Memory B cell (primary cell): ENCODE measurements around the gene CELSR1.

ENCODE experiments used
- ATAC-seq: fragments of 150-1000 bp; cut with Tn5 transposase; 2 replicates; pipeline ENCODE4 v1.10.0; 2021; ENCODE audit warnings: low read depth, mild to moderate bottlenecking, moderate library complexity
- DNase-seq, 2 donors: peaks; one replicate each; pipeline ENCODE4 v3.0.0; 2022; ENCODE audit warnings: low spot score in 2 of 2
- H3K27ac Mint-ChIP-seq: one replicate; pipeline ENCODE4 v1.8.0; 2022; ENCODE audit warnings: mild to moderate bottlenecking, moderate library complexity, mixed read lengths
- H3K27me3 Mint-ChIP-seq: one replicate; pipeline ENCODE4 v1.8.0; 2022; ENCODE audit warnings: mixed read lengths
- H3K36me3 Mint-ChIP-seq: one replicate; pipeline ENCODE4 v1.8.0; 2022; ENCODE audit warnings: mild to moderate bottlenecking, mixed read lengths
- H3K4me1 Mint-ChIP-seq: one replicate; pipeline ENCODE4 v1.8.0; 2022; ENCODE audit warnings: mixed read lengths
- H3K4me3 Mint-ChIP-seq: one replicate; pipeline ENCODE4 v1.8.0; 2022; ENCODE audit warnings: mild to moderate bottlenecking, moderate library complexity, mixed read lengths
- H3K9me3 Mint-ChIP-seq: one replicate; pipeline ENCODE4 v1.8.0; 2022; ENCODE audit warnings: mixed read lengths

Gene CELSR1

GRCh38 chr22:46366801-46367706, 170.4 kb downstream of the CELSR1 start:
- H3K36me3 Mint-ChIP-seq, result peaks cover 14% of the 10 kb centered on the region
- H3K27ac Mint-ChIP-seq, result no peak overlapping the region
- H3K9me3 Mint-ChIP-seq, result no peaks in the 10 kb centered on the region
- DNase-seq (peak; percentile 24 to 35), ATAC-seq (peak; percentile 60)
- H3K27me3 Mint-ChIP-seq, result peaks cover 5% of the 10 kb centered on the region
- peak overlapping the region; percentile 25 for H3K4me3 Mint-ChIP-seq
- H3K4me1 Mint-ChIP-seq, result peaks cover 31% of the 10 kb centered on the region

DNA sequence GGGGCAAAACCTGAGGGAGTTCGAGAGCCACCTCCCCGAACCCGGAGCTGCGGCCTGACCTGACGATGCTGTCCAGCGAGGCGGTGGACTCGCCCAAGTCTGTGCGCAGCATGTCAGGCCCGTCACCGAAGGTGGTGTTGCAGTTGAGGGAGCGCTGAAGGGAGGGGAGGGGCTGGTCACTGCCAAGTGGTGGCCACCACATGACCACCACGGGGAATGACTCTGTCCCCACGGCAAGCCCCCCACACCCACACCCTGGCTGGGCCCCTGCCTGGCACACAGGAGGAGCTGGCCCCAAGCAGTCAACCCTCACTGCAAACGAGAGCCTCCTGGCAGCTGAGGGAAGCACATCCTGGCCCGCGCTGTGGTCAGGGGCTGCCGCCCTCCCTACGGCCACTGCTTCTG, 171.1 kb downstream of the CELSR1 start:
- Mint-ChIP-seq H3K9me3 (no peaks in the 10 kb centered on the region), H3K27me3 (no peaks in the 10 kb centered on the region), H3K4me1 (peaks cover 24% of the 10 kb centered on the region), H3K4me3 (no peak overlapping the region), H3K27ac (no peak overlapping the region), H3K36me3 (peaks cover 7% of the 10 kb centered on the region)
- DNase-seq (no peak), ATAC-seq (no peak)

- H3K36me3 Mint-ChIP-seq, result peaks cover 9% of the 10 kb centered on the region
- H3K27me3 Mint-ChIP-seq, result no peaks in the 10 kb centered on the region
- H3K27ac Mint-ChIP-seq, result no peak overlapping the region
- ATAC-seq, result no peak
- peaks cover 17% of the 10 kb centered on the region for H3K4me1 Mint-ChIP-seq
- H3K9me3 Mint-ChIP-seq, result no peaks in the 10 kb centered on the region
- H3K4me3 Mint-ChIP-seq, result no peak overlapping the region
- DNase-seq, result no peak
Measured at GRCh38 chr22:46365166-46365624, 172.2 kb downstream of the CELSR1 start.

GRCh38 chr22:46364341-46365165, 172.9 kb downstream of the CELSR1 start:
- no peaks in the 10 kb centered on the region for H3K27me3 Mint-ChIP-seq
- no peak overlapping the region for H3K27ac Mint-ChIP-seq
- H3K36me3 Mint-ChIP-seq, result peaks cover 9% of the 10 kb centered on the region
- H3K4me1 Mint-ChIP-seq, result peaks cover 16% of the 10 kb centered on the region
- no peak for ATAC-seq
- no peaks in the 10 kb centered on the region for H3K9me3 Mint-ChIP-seq
- DNase-seq, result no peak
- H3K4me3 Mint-ChIP-seq, result peak overlapping the region; percentile 14

DNA sequence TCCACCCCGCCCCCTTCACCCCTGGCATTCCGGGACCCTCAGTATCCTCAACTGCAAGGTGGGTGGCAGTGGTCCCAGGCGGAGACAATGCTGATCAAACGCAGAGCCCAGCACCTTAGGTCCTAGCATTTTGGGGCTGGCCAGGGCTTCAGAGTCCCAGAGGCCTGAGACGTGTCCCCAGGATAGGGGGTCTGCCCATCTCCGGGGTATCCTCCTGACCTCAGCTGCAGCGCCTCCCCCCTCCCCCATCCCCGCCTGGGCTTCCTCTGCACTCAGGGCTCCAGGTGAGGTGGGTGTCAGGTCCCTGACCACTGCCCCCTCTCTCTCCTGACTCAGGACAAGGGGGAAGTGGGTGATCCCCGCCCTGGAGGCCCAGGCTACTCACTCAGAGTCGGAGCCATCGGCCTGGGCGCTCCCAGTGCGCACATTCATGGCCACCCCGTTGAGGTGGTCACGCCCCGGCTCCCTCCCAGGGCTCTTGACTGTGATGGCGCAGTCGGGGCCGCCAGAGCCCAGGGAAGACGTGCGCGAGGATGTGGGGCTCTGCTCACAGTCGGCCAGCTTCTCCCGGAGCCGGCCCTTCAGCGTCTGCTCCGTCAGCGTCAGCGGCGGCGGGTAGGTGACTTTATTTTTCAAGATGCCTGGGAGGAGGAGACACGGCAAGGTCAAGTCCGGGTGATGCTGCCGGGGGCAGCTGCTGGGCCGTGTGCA, 173.7 kb downstream of the CELSR1 start:
- no peaks in the 10 kb centered on the region for H3K9me3 Mint-ChIP-seq
- H3K36me3 Mint-ChIP-seq, result peaks cover 9% of the 10 kb centered on the region
- no peak overlapping the region for H3K27ac Mint-ChIP-seq
- peaks cover 16% of the 10 kb centered on the region for H3K4me1 Mint-ChIP-seq
- no peak for DNase-seq
- H3K4me3 Mint-ChIP-seq, result no peak overlapping the region
- no peak for ATAC-seq
- no peaks in the 10 kb centered on the region for H3K27me3 Mint-ChIP-seq

DNA sequence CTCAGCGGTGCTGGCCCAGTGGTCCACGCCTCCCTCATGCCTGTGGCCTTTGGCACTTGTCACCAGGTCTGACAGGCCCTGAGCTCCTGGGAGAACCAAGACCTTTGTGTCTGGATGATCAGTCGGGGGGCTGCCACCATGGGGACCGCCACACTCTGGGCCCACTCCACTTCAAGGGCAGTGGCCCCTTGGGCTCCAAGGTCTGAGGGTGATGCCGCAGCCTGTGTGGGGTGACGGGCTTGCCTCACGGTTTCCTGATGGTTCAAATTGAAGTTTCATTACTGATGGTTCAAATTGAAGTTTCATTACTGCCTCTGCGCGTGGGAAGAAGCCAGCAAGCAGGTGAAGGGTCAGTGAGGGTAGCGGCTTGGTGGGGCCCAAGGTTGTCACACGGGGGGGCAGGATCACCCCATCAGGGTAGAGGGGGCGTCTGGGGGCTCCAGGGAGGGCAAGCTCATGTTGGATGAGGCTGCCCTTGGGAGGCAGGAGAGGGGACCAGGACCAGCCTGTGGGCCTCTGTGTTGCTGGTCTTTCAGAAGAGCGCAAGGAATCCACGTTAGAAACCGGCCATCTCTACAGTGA, 174.4 kb downstream of the CELSR1 start:
- no peak overlapping the region for H3K4me3 Mint-ChIP-seq
- H3K9me3 Mint-ChIP-seq, result no peaks in the 10 kb centered on the region
- no peak for DNase-seq
- H3K36me3 Mint-ChIP-seq, result peaks cover 9% of the 10 kb centered on the region
- H3K27me3 Mint-ChIP-seq, result no peaks in the 10 kb centered on the region
- no peak overlapping the region for H3K27ac Mint-ChIP-seq
- peaks cover 11% of the 10 kb centered on the region for H3K4me1 Mint-ChIP-seq
- ATAC-seq, result no peak

GRCh38 chr22:46362203-46362933, 175.1 kb downstream of the CELSR1 start:
- Mint-ChIP-seq H3K4me3 (no peak overlapping the region), H3K4me1 (peaks cover 7% of the 10 kb centered on the region), H3K36me3 (peaks cover 11% of the 10 kb centered on the region), H3K9me3 (no peaks in the 10 kb centered on the region), H3K27me3 (no peaks in the 10 kb centered on the region), H3K27ac (no peak overlapping the region)
- ATAC-seq, result peak; percentile 60
- no peak for DNase-seq

GRCh38 chr22:46361826-46362202, 175.6 kb downstream of the CELSR1 start:
- no peaks in the 10 kb centered on the region for H3K27me3 Mint-ChIP-seq
- ATAC-seq (no peak), DNase-seq (no peak)
- no peak overlapping the region for H3K27ac Mint-ChIP-seq
- peaks cover 7% of the 10 kb centered on the region for H3K4me1 Mint-ChIP-seq
- no peaks in the 10 kb centered on the region for H3K9me3 Mint-ChIP-seq
- H3K36me3 Mint-ChIP-seq, result peaks cover 12% of the 10 kb centered on the region
- H3K4me3 Mint-ChIP-seq, result no peak overlapping the region

- Mint-ChIP-seq H3K4me1 (peaks cover 7% of the 10 kb centered on the region), H3K9me3 (no peaks in the 10 kb centered on the region), H3K36me3 (peaks cover 12% of the 10 kb centered on the region), H3K4me3 (no peak overlapping the region), H3K27me3 (no peaks in the 10 kb centered on the region), H3K27ac (no peak overlapping the region)
- DNase-seq (no peak), ATAC-seq (no peak)
Measured at GRCh38 chr22:46360891-46361290, 176.5 kb downstream of the CELSR1 start.

- no peak overlapping the region for H3K27ac Mint-ChIP-seq
- H3K4me3 Mint-ChIP-seq, result no peak overlapping the region
- peaks cover 15% of the 10 kb centered on the region for H3K36me3 Mint-ChIP-seq
- no peak for ATAC-seq
- peaks cover 11% of the 10 kb centered on the region for H3K4me1 Mint-ChIP-seq
- no peaks in the 10 kb centered on the region for H3K9me3 Mint-ChIP-seq
- no peak for DNase-seq
- H3K27me3 Mint-ChIP-seq, result no peaks in the 10 kb centered on the region
Measured at GRCh38 chr22:46360097-46360496, 177.3 kb downstream of the CELSR1 start.

DNA sequence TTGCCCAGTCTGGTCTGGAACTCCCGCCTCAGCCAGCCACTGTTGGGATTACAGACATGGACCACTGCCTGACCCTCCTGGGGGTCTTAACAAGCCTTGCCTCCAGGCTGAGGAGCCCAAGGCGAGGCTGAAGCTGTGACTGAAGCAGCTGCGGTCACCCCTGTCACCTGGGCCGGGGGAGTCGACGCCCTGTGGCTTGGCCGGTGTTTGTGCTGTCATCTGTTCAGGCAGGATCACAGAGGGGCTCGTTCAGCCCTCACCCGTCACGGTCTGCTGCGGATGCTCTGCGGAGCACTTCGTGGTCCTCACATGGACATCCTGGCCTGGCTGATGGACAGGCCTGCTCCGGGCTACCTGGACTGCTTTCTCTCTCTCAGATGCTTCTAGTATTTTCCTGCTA, 178.1 kb downstream of the CELSR1 start:
- Mint-ChIP-seq H3K9me3 (no peaks in the 10 kb centered on the region), H3K4me3 (no peak overlapping the region), H3K27ac (no peak overlapping the region), H3K4me1 (peaks cover 10% of the 10 kb centered on the region), H3K27me3 (no peaks in the 10 kb centered on the region), H3K36me3 (peaks cover 15% of the 10 kb centered on the region)
- no peak for DNase-seq
- no peak for ATAC-seq

DNA sequence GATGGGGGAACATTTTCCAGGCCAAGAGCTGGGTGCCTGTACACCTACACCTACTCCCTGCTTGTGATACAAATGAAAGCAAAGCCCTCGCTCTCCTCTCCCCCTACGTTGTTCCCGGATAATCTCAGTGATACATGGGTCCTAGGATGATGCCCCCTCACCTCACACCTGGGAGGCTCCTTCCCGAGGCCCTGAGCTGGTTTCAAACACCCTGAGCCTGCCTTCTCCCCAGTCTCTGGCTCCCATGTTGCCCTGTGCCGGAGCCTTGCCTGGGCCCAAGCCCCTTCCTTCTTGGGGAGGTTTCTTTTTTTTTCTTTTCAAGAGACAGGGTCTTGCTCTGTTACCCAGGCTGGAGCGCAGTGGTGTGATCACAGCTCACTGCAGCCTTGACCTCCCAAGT, 178.7 kb downstream of the CELSR1 start:
- DNase-seq (no peak), ATAC-seq (no peak)
- no peak overlapping the region for H3K4me3 Mint-ChIP-seq
- H3K27me3 Mint-ChIP-seq, result no peaks in the 10 kb centered on the region
- no peak overlapping the region for H3K27ac Mint-ChIP-seq
- peaks cover 15% of the 10 kb centered on the region for H3K36me3 Mint-ChIP-seq
- H3K4me1 Mint-ChIP-seq, result peaks cover 10% of the 10 kb centered on the region
- no peaks in the 10 kb centered on the region for H3K9me3 Mint-ChIP-seq
